ENCODE data around the gene WDR70.

DNA sequence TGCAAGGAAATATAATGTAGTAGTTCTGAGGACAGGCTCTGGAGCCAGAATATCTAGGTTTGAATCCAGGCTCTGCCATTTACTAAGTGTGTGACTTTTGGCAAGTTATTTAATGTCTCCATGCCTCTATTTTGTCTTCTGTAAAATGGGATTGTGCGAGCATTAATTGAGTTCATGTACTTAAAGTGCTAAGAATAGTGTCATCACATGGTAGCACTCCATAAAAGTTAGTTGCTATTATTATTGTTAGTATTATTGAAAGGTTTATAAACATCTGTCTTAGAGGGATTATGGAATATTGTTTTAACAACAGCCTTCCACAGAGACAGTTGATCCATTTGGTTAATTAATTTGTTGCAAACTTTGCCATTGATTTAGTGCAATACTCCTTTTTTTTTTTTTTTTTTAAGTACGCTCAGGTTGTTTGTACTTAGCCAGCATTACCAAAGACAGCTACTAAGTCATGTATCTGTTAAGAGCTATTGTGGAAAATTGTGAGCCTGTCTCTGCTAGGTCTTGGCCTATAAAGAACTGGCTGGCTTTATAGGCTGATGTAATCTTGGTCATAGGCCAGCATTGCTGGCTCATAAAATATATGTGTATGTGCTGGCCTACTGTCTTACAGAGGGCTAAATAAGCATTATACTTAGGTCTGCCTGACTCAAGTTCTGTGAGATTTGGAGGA is 174.7 kb downstream of the WDR70 start:
- no peak for TF ChIP-seq CBFB (CRISPR knock-in tag; IDR thresholded peaks at IDR 0.05; ENCODE audit: low read depth)
- TF ChIP-seq NR2C2 (CRISPR knock-in tag; IDR thresholded peaks at IDR 0.05) = no peak
- TF ChIP-seq TEAD4 (CRISPR knock-in tag; IDR thresholded peaks at IDR 0.05) = no peak

Measured in WTC11 (cell line).